CD4-positive, alpha-beta T cell treated with Interleukin-1 beta for 1 hour (primary cell): ENCODE data around the gene AKR1A1.
"Not testable (repeated sequence)": the region's sequence is repeated elsewhere in the genome, so short reads cannot be mapped to it uniquely, and the experiment has no call there.

Experiments used
- DNase-seq, 2 donors: peaks; one replicate each; pipeline ENCODE4 v3.0.0-alpha.2; 2020 to 2022

AKR1A1 gene

DNA sequence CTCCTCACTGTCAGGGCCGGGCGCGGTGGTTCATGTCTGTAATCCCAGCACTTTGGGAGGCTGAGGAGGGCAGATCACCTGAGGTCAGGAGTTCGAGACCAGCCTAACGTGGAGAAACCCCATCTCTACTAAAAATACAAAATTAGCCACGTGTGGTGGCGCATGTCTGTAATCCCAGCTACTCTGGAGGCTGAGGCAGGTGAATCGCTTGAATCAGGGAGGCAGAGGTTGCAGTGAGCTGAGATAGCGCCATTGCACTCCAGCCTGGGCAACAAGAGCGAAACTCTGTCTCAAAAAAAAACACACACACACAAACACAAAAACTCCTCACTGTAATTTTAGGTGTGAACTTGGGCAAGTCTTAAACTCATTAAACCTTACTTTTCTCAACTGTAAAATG is 26.7 kb upstream of the AKR1A1 start:
- DNase-seq = not testable (repeated sequence)

DNA sequence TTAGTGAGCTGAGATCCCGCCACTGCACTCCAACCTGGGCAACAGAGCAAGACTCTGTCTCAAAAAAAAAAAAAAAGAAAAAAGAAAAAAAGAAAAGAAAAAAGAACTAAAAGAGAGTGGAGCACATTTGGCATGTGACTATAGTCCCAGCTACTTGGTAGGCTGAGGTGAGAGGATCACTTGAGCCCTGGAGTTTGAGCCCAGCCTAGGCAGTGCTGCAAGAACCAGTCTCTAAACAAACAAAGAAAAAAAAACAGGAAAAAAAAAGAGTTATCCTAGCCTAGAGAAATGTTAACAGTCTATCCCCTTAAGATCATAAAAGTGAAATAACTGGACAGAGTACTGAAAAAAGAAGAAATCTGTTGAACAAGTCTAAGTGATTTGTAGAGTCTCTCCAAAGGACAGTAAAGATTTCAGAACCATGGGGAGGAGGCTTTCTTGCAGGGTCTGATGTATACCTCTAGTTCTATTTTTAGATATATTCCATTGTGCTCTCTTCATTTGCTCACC is 24.4 kb upstream of the AKR1A1 start:
- no peak for DNase-seq

DNA sequence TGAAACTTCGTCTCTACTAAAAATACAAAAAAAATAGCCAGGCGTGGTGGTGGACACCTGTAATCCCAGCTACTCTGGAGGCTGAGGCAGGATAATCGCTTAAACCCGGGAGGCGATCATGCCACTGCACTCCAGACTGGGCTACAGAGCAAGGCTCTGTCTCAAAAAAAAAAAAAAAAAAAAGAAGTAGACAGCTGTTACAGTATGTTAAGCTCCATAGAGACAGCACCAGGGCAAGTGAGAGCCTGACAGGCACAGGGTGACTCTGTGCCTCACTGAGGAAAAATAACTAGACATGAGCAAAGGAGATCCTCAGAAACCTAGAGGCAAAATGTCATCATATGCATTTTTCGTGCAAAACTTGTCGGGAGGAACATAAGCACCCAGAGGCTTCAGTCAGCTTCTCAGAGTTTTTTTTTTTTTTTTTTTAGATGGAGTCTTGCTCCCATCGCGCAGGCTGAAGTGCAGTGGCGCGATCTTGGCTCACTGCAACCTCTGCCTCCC is 19.9 kb upstream of the AKR1A1 start:
- DNase-seq = no peak

- DNase-seq = no peak
Observed at GRCh38 chr1:45531873-45532272, 18.8 kb upstream of the AKR1A1 start.

- no peak for DNase-seq
Observed at GRCh38 chr1:45535988-45536766, 14.4 kb upstream of the AKR1A1 start.

GRCh38 chr1:45536886-45537285 is 13.7 kb upstream of the AKR1A1 start:
- no peak for DNase-seq

DNA sequence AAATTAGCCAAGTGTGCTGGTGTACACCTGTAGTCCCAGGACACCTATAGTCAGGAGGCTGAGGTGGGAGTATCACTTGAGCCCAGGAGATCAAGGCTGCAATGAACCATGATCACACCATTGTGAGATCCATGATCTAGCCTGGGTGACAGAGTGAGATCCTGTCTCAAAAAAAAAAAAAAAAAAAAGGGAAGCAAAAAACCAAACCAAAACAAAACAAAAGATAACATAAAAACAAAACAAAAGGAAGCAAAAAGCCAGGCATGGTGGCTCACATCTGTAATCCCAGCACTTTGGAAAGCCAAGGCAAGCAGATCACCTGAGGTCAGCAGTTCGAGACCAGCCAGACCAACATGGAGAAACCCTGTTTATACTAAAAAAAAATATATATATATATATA is 9.4 kb upstream of the AKR1A1 start:
- DNase-seq = no peak

GRCh38 chr1:45542591-45542990 is 8.0 kb upstream of the AKR1A1 start:
- peak in 1 of 2 donors; percentile 26 for DNase-seq

DNA sequence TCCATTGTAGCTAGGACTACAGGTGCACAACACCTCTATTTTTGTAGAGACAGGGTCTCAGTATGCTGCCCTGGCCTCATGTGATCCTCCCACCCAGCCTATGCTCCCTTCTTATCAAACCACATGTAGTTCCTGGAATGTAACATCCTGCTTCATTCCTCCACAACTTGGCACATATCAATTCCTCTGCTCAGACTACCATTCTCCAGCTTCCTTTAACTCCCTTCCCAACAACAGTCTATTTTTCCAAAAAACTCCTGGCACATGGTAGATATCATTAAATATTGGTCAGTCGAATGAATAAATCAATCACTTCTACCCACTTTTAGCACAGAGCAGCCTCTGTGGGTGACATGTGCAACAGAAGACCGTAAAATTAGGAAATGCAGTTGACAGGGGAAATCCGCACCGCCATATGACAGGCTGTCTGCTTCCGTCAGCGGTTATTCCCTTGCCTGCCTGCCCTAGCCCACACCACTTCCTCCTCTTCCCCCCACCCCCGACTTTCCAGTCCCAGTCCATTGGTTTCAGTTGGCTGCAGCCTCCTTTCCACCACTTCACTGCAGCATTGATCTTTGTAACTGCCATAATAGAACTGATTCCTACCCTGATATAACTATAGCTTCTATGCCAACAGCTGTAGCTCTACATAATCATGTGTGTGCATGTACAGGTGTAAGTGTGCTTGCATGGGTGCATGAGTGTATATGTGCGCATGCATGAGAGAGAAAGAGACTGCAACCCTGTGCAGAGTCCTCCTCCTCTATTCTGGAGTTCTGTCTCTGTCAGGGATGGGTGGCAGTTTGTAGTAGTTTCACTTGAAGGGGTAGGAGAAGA is 6.8 kb upstream of the AKR1A1 start:
- peak; percentile 78 to 84 for DNase-seq

DNA sequence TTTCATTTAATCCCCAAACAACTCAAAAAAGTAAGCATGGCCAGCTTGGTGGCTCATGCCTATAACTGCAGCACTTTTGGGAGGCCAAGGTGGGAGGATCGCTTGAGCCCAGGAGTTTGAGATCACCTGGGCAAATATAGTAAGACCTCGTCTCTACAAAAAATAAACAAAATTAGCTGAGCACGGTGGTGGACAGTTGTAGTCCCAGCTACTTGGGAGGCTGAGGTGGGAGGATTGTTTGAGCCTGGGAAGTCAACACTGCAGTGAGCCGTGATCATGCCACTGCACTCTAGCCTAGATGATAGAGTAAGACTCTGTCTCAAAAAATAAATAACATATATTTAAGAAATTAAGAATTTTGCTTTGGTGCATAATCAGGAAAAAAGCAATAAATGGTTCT is 6.1 kb upstream of the AKR1A1 start:
- DNase-seq = no peak

DNA sequence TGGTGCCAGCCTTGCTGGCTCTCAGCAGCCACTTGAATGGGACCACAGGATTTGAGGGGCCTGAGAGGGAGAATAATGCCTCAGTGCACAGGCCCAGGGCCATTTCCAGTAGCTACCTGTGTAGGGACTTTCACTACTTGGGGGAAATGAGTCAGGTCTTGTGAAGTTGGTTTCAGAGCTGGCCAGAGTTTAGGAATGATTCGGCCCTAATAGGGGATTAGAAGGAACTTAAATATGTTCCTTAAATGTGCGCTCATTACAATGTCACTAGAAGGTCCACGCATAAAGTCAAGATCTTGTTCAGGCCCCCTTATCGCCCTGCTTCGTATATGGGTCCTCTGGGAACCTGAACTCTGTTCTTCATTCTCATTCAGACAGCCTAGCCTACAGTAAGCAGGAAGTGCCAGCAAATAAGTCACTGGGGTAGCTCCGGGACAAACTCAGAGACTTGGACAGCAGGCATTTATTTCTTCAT is 5.6 kb upstream of the AKR1A1 start:
- DNase-seq = no peak

GRCh38 chr1:45545553-45546310 is 4.9 kb upstream of the AKR1A1 start:
- DNase-seq = no peak

DNA sequence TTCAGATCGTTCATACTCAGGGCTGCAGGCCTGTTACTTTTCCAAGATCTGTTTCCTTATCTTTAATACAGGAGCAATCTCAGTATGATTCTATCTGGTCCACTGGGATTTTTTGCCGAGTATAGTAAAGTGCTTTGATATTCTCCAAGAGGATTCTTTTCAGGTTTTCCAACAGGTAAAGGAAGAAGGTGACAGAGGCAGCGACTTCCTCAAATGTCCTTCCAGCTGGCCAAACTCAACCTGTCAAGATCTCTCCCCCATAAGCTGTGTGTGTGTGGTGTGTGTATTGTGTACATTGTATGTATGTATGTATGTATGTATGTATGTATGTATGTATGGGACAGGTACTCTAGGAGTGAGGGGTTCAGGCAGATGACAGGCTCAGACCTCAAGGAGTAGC is 1.1 kb downstream of the AKR1A1 start:
- no peak for DNase-seq

DNA sequence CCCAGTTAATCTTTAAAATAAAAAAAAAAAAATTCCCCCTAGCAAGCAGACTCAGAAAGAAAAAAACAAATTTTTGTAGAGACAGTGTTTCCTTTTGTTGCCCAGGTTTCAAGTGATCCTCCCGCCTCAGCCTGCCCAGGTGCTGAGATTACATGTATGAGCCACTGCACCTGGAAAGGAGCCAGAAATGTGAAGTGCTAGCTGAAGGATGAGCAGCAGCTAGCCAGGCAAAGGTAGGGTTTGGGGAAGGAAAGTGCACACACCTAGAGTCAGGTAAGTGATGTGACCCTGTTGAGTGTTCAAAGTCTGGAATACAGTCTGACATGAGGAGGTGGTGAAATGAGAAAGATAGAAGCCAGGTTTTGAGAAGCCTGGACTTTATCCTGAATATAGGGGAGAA is 1.7 kb downstream of the AKR1A1 start:
- no peak for DNase-seq

- DNase-seq = no peak
Observed at GRCh38 chr1:45554198-45554597, 3.6 kb downstream of the AKR1A1 start.

GRCh38 chr1:45557422-45557944 is 6.9 kb downstream of the AKR1A1 start:
- no peak for DNase-seq

- DNase-seq = no peak
Observed at GRCh38 chr1:45563843-45564242, 13.2 kb downstream of the AKR1A1 start.

- no peak for DNase-seq
Observed at GRCh38 chr1:45566722-45567121, 16.1 kb downstream of the AKR1A1 start.

GRCh38 chr1:45567911-45568310 is 17.3 kb downstream of the AKR1A1 start:
- no peak for DNase-seq

- no peak for DNase-seq
Observed at GRCh38 chr1:45568421-45568820, 17.8 kb downstream of the AKR1A1 start.

GRCh38 chr1:45569571-45569961 is 18.9 kb downstream of the AKR1A1 start:
- DNase-seq = no peak

DNA sequence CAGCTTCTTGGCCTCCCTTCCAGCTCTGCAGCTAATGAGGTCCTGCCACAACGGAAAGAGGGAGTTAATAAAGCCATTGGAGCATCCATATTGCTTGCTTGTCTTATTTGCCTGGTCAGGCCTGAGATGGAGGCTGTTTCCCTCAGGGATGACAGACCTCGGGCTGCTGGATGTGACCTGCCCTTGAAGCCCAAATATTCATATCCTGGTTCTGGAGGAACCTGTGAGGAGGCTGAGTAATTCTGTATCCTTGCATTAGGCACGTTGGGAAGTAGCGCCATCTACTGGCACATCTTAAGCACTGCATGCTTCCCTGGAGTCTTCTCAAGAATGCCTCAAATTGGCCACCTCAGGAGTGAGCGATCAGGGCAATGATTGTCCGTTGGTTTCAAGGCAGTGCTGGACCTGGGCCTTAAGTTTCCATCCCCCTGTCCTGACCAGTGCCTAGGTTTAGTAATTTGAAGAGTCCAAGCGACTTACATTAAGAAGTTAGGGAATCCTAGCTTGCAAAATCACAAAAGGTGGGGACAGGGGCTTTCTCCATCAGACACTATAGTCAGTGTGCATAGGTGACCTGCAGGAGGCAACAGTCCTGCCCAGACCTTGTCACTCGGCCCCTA is 19.4 kb downstream of the AKR1A1 start:
- peak; percentile 73 to 78 for DNase-seq
